Esophagus muscularis mucosa (tissue), 3 donors: ENCODE measurements around the gene NAB1.

Experiments
- CTCF ChIP-seq, 3 experiments: fragments of 200-600 bp in 2 of 3; fragments of 450-650 bp in 1 of 3; sonication (generic) in 2 of 3; IDR thresholded peaks; one replicate each; pipeline ENCODE4 v1.5.1; 2017 to 2019; ENCODE audit warnings: antibody characterized with exemption in 3 of 3, mild to moderate bottlenecking in 2 of 3, moderate library complexity in 1 of 3
- POLR2AphosphoS5 ChIP-seq, 2 donors: sonication (generic); formaldehyde crosslinking; IDR thresholded peaks; one replicate each; pipeline ENCODE4 v1.6.1; 2017; ENCODE audit warnings: antibody characterized with exemption in 2 of 2

GRCh38 chr2:190718652-190719526, 70.0 kb downstream of the NAB1 start:
- TF ChIP-seq CTCF (IDR thresholded peaks at IDR 0.05) (no peak), POLR2AphosphoS5 (IDR thresholded peaks at IDR 0.05) (peak; percentile 21 to 37)
